HG02678 (cell line): ENCODE results near the gene CMTM3.
"Not testable (repeated sequence)": the region's sequence is repeated elsewhere in the genome, so short reads cannot be mapped to it uniquely, and the experiment has no call there.

Experiments
- ATAC-seq: cut with Tn5 transposase; IDR thresholded peaks from one replicate; pipeline ENCODE4 v1.9.1; 2021; ENCODE audit warnings: mild to moderate bottlenecking, moderate library complexity; ENCODE audit not compliant: unreplicated experiment

Gene CMTM3

GRCh38 chr16:66581246-66581952, 23.1 kb upstream of the CMTM3 start:
- ATAC-seq, result no peak

GRCh38 chr16:66585481-66586239, 18.8 kb upstream of the CMTM3 start:
- ATAC-seq, result no peak

GRCh38 chr16:66587881-66588600, 16.5 kb upstream of the CMTM3 start:
- ATAC-seq, result no peak

GRCh38 chr16:66588981-66589713, 15.4 kb upstream of the CMTM3 start:
- ATAC-seq, result peak; percentile 69

GRCh38 chr16:66590322-66590721, 14.2 kb upstream of the CMTM3 start:
- no peak for ATAC-seq

- no peak for ATAC-seq
These were observed 13.5 kb upstream of the CMTM3 start for GRCh38 chr16:66591018-66591417.

- ATAC-seq, result no peak
These were observed 12.3 kb upstream of the CMTM3 start for GRCh38 chr16:66592241-66592640.

GRCh38 chr16:66592814-66593213, 11.7 kb upstream of the CMTM3 start:
- no peak for ATAC-seq

- no peak for ATAC-seq
These were observed 9.8 kb upstream of the CMTM3 start for GRCh38 chr16:66594739-66595138.

- ATAC-seq, result not testable (repeated sequence)
These were observed 7.9 kb upstream of the CMTM3 start for GRCh38 chr16:66596559-66596958.

GRCh38 chr16:66596986-66597848, 7.3 kb upstream of the CMTM3 start:
- no peak for ATAC-seq

- ATAC-seq, result no peak
These were observed 6.4 kb upstream of the CMTM3 start for GRCh38 chr16:66598111-66598510.

- ATAC-seq, result no peak
These were observed 4.8 kb upstream of the CMTM3 start for GRCh38 chr16:66599726-66600125.

- ATAC-seq, result no peak
These were observed 4.0 kb upstream of the CMTM3 start for GRCh38 chr16:66600477-66600876.

GRCh38 chr16:66601471-66601870, 3.0 kb upstream of the CMTM3 start:
- ATAC-seq, result no peak

- no peak for ATAC-seq
These were observed 748 bp upstream of the CMTM3 start for GRCh38 chr16:66603537-66604375.

- peak; percentile 9 for ATAC-seq
These were observed 874 bp downstream of the CMTM3 start for GRCh38 chr16:66605177-66605978.

- peak; percentile 59 for ATAC-seq
These were observed 1.7 kb downstream of the CMTM3 start for GRCh38 chr16:66605979-66606751.
